Panc1 (cell line): ENCODE data around the gene ACTRT2.

ENCODE experiments used
- TCF7L2 ChIP-seq: IDR thresholded peaks from 2 replicates; pipeline ENCODE4 v1.6.1; 2011; ENCODE audit warnings: mild to moderate bottlenecking, low read depth, low read length, inconsistent platforms
- TF ChIP-seq, protein P1 (sequence below), 2 experiments: IDR thresholded peaks; 2 replicates each; pipeline ENCODE4 v1.6.1; 2011 to 2012; ENCODE audit warnings: low read depth in 2 of 2, control low read depth in 1 of 2, low read length in 1 of 2, mild to moderate bottlenecking in 1 of 2, moderate library complexity in 1 of 2; ENCODE audit not compliant: insufficient read depth in 1 of 2

- no peak for TF ChIP-seq TCF7L2
- TF ChIP-seq, protein P1, sequence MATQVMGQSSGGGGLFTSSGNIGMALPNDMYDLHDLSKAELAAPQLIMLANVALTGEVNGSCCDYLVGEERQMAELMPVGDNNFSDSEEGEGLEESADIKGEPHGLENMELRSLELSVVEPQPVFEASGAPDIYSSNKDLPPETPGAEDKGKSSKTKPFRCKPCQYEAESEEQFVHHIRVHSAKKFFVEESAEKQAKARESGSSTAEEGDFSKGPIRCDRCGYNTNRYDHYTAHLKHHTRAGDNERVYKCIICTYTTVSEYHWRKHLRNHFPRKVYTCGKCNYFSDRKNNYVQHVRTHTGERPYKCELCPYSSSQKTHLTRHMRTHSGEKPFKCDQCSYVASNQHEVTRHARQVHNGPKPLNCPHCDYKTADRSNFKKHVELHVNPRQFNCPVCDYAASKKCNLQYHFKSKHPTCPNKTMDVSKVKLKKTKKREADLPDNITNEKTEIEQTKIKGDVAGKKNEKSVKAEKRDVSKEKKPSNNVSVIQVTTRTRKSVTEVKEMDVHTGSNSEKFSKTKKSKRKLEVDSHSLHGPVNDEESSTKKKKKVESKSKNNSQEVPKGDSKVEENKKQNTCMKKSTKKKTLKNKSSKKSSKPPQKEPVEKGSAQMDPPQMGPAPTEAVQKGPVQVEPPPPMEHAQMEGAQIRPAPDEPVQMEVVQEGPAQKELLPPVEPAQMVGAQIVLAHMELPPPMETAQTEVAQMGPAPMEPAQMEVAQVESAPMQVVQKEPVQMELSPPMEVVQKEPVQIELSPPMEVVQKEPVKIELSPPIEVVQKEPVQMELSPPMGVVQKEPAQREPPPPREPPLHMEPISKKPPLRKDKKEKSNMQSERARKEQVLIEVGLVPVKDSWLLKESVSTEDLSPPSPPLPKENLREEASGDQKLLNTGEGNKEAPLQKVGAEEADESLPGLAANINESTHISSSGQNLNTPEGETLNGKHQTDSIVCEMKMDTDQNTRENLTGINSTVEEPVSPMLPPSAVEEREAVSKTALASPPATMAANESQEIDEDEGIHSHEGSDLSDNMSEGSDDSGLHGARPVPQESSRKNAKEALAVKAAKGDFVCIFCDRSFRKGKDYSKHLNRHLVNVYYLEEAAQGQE (IDR thresholded peaks at IDR 0.05; ENCODE audit: insufficient read depth in 1 of 2, low read depth in 2 of 2, low read length in 1 of 2): no peak
Measured at GRCh38 chr1:2989185-2989584, 32.1 kb upstream of the ACTRT2 start.
